Right lobe of liver (tissue), 4 donors: ENCODE results near the gene DENND4C.

Experiments
- POLR2A ChIP-seq: fragments of 450-650 bp; IDR thresholded peaks from one replicate; pipeline ENCODE4 v1.6.1; 2017; ENCODE audit warnings: antibody characterized with exemption, mild to moderate bottlenecking
- TF ChIP-seq, protein P1 (sequence below), 4 donors: fragments of 200-600 bp in 3 of 4; fragments of 450-650 bp in 1 of 4; IDR thresholded peaks; one replicate each; pipeline versions ENCODE4 v1.5.1 to v1.8.0; 2016 to 2022; ENCODE audit warnings: antibody characterized with exemption in 4 of 4, mild to moderate bottlenecking in 2 of 4
- donor health status: DM: no; HTN: no; CAD: no.
- donor health status: DM: no; HTN: no; CAD: no.
- donor health status: DM: no; HTN: yes; CAD: no.

DNA sequence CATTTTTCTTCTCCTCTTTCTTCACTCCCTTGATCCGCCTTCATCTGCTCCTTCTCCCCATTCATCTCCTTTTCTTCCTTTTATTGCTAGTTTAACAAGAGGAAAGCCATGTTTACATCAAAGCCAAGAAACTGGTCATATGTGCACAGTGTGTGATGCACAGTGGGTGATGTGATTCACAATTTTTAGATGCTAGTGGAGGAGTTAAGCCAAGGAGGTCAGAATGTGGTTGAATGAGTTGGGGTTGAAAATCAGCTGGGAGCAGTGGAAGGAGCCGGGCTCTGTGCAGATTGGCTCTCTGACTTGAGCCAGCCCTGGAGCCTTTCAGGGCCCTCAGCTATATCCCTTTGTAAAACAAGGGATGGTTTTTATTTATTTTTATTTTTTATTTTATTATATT, 185.7 kb downstream of the DENND4C start:
- TF ChIP-seq, protein P1, sequence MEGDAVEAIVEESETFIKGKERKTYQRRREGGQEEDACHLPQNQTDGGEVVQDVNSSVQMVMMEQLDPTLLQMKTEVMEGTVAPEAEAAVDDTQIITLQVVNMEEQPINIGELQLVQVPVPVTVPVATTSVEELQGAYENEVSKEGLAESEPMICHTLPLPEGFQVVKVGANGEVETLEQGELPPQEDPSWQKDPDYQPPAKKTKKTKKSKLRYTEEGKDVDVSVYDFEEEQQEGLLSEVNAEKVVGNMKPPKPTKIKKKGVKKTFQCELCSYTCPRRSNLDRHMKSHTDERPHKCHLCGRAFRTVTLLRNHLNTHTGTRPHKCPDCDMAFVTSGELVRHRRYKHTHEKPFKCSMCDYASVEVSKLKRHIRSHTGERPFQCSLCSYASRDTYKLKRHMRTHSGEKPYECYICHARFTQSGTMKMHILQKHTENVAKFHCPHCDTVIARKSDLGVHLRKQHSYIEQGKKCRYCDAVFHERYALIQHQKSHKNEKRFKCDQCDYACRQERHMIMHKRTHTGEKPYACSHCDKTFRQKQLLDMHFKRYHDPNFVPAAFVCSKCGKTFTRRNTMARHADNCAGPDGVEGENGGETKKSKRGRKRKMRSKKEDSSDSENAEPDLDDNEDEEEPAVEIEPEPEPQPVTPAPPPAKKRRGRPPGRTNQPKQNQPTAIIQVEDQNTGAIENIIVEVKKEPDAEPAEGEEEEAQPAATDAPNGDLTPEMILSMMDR (IDR thresholded peaks at IDR 0.05): no peak
- no peak for TF ChIP-seq POLR2A
